Measurements from ENCODE around the gene SORCS3.

GRCh38 chr10:104608091-104608828 is 32.8 kb upstream of the SORCS3 start:
- TF ChIP-seq POLR2A (IDR thresholded peaks at IDR 0.05) (no peak), CTCF (IDR thresholded peaks at IDR 0.05) (no peak)
